DMS153 treated with DMSO at 0.1 percent for 48 hours (cell line): ENCODE data around the gene OLFM3.

Experiments used
- DNase-seq: peaks from one replicate; lab custom pipeline; 2025; ENCODE audit not compliant: unreplicated experiment; lab: John Stamatoyannopoulos, UW

The OLFM3 gene

GRCh38 chr1:101849356-101849755 lies 147.4 kb downstream of the OLFM3 start:
- DNase-seq: no peak

GRCh38 chr1:101847626-101848025 lies 149.1 kb downstream of the OLFM3 start:
- DNase-seq: no peak

DNA sequence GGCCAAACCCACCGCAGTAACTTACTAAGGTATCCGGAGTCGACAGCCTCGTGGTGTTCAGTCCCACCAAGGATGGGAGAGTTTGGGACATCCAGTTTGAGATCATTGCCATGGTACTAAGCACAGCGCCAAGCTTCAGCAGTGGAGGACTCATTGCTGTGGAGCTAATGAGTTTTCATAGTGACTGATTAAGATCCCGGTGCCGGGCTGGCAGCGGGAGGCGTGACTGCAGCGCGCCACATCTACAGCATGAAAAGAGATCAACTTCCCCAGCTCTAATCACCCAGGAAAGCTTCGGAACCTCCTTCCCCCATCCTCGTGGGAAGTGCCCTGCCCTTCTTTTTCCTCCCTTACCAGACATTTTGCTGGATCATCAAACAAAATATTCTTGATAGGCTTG lies 149.9 kb downstream of the OLFM3 start:
- DNase-seq: no peak

GRCh38 chr1:101843160-101843559 lies 153.6 kb downstream of the OLFM3 start:
- no peak for DNase-seq

- no peak for DNase-seq
Measured at GRCh38 chr1:101841824-101842223, 154.9 kb downstream of the OLFM3 start.

DNA sequence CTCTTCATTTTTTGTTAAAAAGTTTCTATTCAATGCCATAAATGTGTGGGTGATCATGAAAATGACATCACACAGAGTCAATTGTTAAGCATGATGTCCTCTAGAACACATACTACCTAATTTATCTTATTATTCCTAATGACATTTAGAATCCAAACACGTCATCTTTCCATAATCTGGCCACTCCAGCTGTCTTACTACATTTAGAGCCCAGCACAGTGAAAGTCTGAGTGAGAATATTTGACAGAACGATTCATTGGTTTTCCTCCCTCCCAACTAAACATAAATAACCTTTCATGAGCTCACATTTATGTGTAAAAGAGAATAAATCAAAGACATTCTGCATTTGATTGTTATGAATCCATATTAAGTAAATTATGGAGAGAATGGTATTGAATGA lies 160.7 kb downstream of the OLFM3 start:
- no peak for DNase-seq

- DNase-seq: no peak
Measured at GRCh38 chr1:101833312-101833711, 163.4 kb downstream of the OLFM3 start.

GRCh38 chr1:101826416-101826815 lies 170.3 kb downstream of the OLFM3 start:
- no peak for DNase-seq

DNA sequence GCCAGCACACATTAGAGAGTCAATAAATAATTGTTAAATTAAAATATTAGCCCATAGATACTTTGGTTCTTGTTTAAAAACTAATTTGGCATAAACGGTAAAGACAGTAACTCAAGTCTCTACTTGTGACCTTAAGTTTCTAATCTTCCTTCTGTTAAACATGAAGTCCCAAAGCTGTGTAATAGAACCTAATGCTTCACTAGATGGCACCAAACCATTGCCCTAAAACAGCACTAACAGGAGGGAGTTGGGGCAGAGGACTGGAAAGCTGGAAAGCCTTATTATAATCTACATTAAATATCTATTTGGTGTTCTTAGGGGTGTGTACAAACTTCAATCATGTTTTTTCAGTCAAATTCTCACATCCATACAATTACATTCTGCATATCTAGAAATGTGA lies 176.7 kb downstream of the OLFM3 start:
- DNase-seq: peak; percentile 58

- DNase-seq: no peak
Measured at GRCh38 chr1:101816262-101816661, 180.5 kb downstream of the OLFM3 start.

GRCh38 chr1:101798417-101798816 lies 198.3 kb downstream of the OLFM3 start:
- no peak for DNase-seq

GRCh38 chr1:101797722-101798121 lies 199.0 kb downstream of the OLFM3 start:
- no peak for DNase-seq

GRCh38 chr1:101781201-101781831 lies 215.4 kb downstream of the OLFM3 start:
- DNase-seq: peak; percentile 87

GRCh38 chr1:101769520-101769919 lies 227.2 kb downstream of the OLFM3 start:
- DNase-seq: no peak

GRCh38 chr1:101757985-101758384 lies 238.7 kb downstream of the OLFM3 start:
- DNase-seq: no peak

DNA sequence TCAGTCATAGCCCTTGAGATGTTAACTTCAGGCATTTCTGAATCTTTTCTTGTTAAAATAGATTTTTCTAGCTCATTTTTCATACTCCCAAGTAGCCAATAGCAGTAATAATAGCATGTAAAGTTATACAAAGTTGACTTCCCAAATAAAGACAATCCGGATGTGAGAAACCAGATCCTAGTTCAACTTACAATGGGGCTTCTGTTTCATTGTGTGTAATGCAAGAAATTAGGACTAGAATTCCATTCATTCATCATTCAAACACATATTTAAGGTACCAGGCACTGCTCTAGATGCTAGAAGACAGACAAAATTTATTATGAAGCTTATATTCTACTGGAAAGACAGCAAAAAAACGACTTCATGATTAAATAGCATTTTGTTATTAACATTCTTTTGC lies 240.3 kb downstream of the OLFM3 start:
- DNase-seq: no peak
